GF-D8 (cell line): Measurements from ENCODE around the gene WDFY4.
A peak's percentile ranks its signal among the peaks of the same experiment; 100 is the strongest.

Experiments used
- DNase-seq: peaks from one replicate; lab custom pipeline; 2025; lab: John Stamatoyannopoulos, UW

Gene WDFY4

GRCh38 chr10:48773580-48773979 lies 88.9 kb downstream of the WDFY4 start:
- DNase-seq = no peak

GRCh38 chr10:48774416-48775205 lies 89.9 kb downstream of the WDFY4 start:
- DNase-seq = no peak

DNA sequence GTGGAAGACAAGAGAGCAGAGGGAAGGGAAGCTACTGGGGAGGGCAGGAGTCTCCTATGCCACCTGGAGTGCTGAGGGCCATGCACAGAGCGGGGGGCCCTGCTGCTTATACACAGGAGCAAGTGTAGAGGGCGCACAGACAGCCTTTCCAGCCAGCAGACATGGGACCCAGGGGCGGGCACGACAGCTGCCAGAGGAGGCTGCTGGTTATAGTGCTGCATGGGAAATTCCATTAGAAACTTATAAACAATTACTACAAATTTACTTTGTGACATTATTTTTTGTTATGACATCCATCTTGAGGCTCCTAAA lies 90.5 kb downstream of the WDFY4 start:
- DNase-seq = no peak

DNA sequence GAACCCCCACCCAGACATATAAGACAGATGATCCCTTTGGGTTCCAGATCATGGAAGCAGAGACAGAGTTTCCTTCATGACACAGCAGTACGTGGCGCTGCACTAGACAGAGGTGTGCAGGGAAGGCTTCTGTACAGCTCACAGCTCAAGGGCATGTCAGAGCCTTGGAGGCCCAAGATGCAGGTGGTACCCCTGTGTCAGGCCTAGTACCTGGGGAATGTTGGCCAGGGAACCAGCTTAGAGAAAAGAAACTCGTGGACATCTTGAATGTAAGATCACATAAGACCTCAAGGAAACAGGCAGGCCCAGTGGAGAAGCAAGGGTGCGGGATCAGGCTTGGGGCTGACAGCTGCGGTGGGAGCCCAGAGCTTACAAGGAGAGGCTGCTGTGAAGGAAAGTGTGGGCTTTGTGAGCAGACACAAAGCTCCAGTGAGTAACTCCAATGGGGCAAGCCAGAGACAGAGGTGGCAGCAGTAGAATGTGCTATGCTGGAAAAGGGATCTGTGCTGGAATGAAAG lies 91.4 kb downstream of the WDFY4 start:
- DNase-seq = no peak

DNA sequence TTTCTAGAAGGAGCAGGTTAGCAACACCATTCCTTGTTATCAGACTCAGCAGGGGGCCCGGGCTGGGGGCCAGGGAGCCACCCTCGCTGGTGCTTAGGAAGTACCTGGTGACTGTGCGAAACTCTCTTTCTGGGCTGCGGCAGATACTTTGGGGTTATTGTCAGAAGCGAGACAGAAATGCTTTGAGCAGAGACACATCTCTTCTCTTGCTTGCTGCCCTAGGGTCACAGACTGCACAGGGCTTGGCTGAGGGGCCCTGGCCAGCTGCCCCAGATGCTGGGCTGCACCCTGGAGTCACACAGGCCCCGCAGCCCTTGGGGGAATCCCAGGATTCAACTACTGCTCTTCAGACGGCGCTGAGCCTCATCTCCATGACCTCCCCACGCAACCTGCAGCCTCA lies 91.9 kb downstream of the WDFY4 start:
- no peak for DNase-seq

GRCh38 chr10:48777110-48777509 lies 92.4 kb downstream of the WDFY4 start:
- no peak for DNase-seq

- DNase-seq = no peak
Observed at GRCh38 chr10:48778193-48778857, 93.7 kb downstream of the WDFY4 start.

DNA sequence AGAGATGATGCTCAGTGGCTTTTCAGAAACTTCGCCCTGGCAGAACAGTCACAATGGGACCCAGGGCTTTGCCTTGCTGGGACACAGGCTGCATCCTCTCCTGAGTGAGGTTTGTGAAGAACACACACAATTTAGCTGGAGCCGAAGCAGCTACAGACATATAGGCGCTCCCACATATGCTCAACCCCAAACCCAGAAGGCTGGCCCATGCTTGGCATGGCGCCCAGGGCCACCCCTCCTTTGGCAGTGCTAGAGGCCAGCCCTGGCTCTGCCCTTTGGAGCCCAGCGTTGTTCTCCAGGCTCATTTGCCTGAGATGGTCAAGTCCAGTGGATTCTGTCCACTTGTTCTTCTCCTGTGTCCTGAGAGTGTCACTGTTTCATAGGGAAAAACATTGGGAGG lies 94.4 kb downstream of the WDFY4 start:
- DNase-seq = no peak

- no peak for DNase-seq
Observed at GRCh38 chr10:48779546-48780152, 95.0 kb downstream of the WDFY4 start.

DNA sequence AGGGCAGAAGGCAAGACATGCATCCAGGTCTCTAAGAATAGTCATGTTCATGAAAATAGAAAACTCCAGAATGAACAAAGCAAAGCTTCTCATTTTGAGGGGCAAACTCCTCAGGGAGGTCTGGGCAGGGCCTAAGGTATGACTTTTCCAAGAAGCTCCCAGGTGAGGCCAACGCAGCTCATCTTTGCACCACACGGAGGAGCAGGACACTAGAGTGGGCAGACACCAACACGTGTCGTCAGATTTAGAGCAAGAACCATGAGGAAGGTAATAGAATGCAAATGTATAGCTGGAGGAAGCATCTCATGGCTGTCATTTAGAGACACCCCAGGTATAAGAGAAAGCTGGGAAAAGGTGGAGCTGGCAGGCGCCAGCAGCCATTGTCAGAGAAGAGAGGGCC lies 95.7 kb downstream of the WDFY4 start:
- no peak for DNase-seq

DNA sequence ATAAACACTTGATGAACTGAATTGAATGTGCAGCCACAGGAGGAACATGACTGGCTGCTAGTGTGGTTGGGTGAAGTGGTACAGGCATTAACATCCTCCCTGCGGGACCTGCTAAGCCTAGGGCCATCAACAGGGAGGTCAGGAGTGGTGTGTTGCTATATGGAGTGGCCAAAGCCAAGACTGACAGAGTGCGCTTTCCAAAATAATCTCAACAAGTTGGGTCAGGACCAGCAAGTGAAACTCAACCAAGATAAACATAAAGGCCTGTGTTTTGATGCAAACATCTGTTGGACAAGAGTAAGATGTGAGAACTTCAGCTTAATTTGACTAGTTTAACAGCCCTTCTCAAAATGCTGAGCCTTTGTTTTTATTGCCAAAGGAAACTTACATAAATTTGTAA lies 97.7 kb downstream of the WDFY4 start:
- DNase-seq = no peak

GRCh38 chr10:48784031-48784430 lies 99.4 kb downstream of the WDFY4 start:
- DNase-seq = no peak

DNA sequence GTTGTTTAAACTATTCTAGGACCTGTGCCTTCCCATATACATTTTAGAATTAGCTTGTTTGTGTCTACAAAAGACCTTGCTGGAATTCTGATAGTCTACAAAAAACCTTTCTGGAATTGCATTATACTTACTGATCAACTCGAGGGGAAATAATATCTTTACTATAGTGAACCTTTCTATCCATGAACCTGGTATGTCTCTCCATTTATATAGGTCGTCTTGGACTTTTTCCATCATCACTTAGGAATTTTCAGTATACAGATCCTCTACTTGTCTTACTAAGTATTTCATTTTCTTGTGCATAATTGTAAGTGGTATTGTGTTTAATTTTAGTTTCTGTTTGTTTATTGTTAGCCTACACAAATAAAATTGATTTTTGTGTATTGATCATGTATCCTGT lies 101.1 kb downstream of the WDFY4 start:
- DNase-seq = no peak

- DNase-seq = no peak
Observed at GRCh38 chr10:48786606-48787282, 102.1 kb downstream of the WDFY4 start.

- no peak for DNase-seq
Observed at GRCh38 chr10:48788554-48788953, 103.9 kb downstream of the WDFY4 start.

DNA sequence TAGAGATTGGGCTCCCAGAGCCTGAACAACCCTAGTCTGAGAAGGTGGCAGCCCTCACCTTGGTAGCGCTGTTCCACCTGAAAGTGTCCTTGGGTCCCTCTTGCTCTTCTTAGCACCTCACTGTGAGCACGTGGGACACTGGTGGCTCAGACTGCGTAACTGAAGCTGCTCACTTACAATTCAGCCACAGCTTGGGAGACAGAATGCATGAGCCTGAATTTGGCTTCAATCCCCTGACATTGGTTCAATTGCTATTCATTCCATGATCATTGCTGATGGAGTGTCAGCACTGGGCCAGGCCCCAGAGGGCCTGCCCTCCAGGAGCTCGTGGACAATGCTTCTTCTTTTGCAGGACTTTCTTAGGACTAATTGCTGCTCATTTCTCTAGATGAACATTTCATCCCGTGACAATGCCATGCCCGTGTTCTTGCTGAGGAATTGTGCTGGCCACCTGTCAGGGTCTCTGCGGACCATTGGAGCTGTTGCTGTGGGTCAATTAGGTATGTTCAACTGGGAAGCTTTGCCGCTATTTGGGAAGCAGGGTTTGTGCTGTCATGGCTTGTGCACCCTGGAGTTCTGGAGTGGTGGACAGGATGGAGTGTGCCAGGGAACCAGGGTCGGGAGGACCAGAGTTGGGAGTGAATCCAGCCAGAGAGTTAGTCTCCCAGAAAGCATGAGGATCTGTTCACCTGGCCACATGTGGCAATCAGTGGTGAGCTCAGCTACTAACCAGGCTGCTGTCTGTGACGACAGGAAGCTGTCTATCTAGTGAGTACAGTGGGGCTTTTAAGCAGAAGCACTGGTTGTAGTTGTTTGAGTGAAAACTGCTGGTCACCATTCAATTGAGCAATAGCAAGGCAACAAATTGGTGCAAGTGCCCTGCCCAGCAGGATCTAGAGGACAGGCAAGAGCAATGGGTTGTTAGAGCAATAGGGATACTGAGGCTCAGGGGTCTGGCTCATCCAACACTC lies 105.1 kb downstream of the WDFY4 start:
- no peak for DNase-seq

DNA sequence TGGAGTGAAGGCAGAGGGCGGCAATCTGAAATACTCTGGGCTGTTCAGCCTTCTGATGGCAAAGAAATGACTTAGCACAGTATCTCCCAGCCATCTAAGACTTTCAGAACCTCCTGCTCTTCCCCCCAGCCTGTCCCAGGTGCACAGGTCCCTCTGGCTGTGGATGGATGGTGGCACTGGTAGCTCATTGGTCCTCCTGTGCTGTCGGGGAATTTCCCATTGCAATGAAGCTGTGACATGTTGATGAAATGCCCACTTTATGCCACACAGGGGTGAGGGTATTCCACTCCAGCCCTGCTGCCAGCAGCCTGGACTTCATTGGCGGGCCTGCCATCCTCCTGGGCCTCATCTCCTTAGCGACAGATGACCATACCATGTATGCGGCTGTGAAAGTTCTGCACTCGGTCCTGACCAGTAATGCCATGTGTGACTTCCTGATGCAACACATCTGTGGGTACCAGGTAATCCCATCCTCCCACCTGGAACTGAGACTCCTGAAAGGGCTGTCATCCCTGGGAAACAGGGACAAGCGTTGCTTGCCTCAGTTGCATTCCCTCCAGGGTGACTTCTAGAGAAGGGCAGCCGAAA lies 105.9 kb downstream of the WDFY4 start:
- DNase-seq = no peak

DNA sequence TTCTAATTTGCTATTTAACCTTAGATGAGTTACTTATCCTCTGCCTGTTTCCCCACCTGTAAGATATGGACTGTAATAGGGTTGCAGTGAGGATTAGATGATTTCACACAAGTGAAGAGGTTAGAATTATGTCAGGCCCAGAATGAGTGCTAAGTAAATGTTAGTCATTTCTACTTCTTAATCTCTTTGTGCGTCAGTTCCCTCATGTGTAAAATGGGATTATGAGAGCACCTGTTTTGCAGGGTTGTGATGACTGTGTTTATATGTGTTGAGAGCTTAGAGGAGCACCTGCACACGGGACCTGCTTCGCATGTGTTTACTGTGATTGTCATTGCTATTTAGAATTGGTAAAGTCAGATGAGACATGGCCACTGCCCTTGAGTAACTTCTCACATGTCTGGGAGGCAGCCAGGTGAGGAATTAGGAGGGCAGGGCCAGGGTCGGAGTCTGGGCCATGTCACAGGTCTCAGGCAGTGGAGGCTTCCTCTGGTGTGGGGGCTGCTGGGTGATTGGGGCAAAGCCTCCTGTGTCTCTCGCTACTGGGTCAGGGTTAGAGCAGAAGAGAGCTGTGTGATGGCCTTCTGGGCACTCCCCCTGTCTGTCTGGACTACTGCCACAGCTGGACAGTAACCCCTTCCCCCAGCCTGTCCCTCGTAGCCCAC lies 106.7 kb downstream of the WDFY4 start:
- no peak for DNase-seq

DNA sequence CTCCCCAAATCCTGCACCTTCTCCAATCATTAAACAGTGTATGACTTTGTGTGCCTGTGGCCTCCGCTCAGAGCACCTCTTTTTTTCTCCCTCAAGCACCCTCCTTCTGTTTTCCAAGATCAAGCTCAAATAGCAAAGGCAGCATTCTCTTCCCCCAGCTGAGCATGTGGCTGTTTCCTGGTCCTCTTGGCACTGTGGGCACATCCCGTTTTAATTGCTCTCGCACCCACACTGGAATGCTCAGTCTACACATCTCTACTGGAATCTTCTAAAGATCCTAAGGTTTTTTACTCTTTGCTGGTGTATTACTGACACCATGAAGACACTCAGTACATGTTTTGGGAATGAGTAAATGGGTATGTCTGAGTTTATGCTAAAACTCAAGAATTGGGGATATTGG lies 107.4 kb downstream of the WDFY4 start:
- DNase-seq = no peak

DNA sequence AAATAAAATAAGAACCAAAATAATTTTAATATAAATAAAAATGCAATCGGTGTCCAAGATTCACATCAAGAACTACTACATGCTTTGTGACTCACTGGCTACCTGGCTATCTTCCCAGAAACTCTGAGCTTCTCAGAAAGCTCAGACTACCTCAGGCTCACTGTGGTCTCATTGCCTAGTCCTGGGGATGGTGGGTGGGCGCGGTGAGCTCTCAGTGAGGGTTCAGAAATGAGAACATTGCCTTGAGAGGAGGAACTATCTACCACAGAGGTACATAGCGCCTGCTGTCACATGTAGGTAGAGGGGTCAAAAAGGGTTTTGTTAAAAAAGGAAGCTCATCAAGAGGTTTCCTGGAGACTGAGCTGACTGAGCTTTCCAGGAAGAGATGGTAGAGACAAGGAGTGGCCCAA lies 108.0 kb downstream of the WDFY4 start:
- DNase-seq = peak; percentile 55

- DNase-seq = no peak
Observed at GRCh38 chr10:48794074-48794473, 109.4 kb downstream of the WDFY4 start.
